GM18909 (cell line): ENCODE measurements around the gene SMTN.
"Not testable (repeated sequence)": the region's sequence is repeated elsewhere in the genome, so short reads cannot be mapped to it uniquely, and the experiment has no call there.

Experiments used
- ATAC-seq: cut with Tn5 transposase; IDR thresholded peaks from one replicate; pipeline ENCODE4 v1.9.1; 2021; ENCODE audit warnings: mild to moderate bottlenecking; ENCODE audit not compliant: unreplicated experiment, poor library complexity

SMTN gene

GRCh38 chr22:31089160-31090100 lies 8.3 kb downstream of the SMTN start:
- no peak for ATAC-seq

GRCh38 chr22:31090217-31091085 lies 9.3 kb downstream of the SMTN start:
- ATAC-seq = no peak

- no peak for ATAC-seq
Observed at GRCh38 chr22:31091106-31091975, 10.2 kb downstream of the SMTN start.

- ATAC-seq = no peak
Observed at GRCh38 chr22:31092161-31092560, 11.0 kb downstream of the SMTN start.

- no peak for ATAC-seq
Observed at GRCh38 chr22:31093086-31093850, 12.2 kb downstream of the SMTN start.

- ATAC-seq = no peak
Observed at GRCh38 chr22:31094021-31094551, 13.0 kb downstream of the SMTN start.

GRCh38 chr22:31094741-31095140 lies 13.6 kb downstream of the SMTN start:
- ATAC-seq = no peak

GRCh38 chr22:31095637-31096249 lies 14.6 kb downstream of the SMTN start:
- ATAC-seq = no peak

GRCh38 chr22:31096657-31097279 lies 15.7 kb downstream of the SMTN start:
- ATAC-seq = no peak

- not testable (repeated sequence) for ATAC-seq
Observed at GRCh38 chr22:31097539-31097938, 16.4 kb downstream of the SMTN start.

GRCh38 chr22:31097941-31098631 lies 17.0 kb downstream of the SMTN start:
- ATAC-seq = no peak

GRCh38 chr22:31098632-31099110 lies 17.6 kb downstream of the SMTN start:
- no peak for ATAC-seq

- no peak for ATAC-seq
Observed at GRCh38 chr22:31099386-31099785, 18.3 kb downstream of the SMTN start.

GRCh38 chr22:31099841-31100761 lies 19.0 kb downstream of the SMTN start:
- no peak for ATAC-seq

- ATAC-seq = no peak
Observed at GRCh38 chr22:31100762-31101525, 19.8 kb downstream of the SMTN start.
